Esophagus muscularis mucosa (tissue), 4 donors: ENCODE measurements around the gene GAS1. TPM values are rescaled to one million over a fixed set of nuclear protein-coding genes. Genes with fewer than 3 reads are reported as not detected.

Source experiments
- DNase-seq: peaks from one replicate; pipeline ENCODE4 v3.0.0-alpha.2; 2017; ENCODE audit errors: extremely low spot score
- H3K27ac ChIP-seq, 4 donors: fragments of 200-600 bp; sonication (generic); replicated peaks in 1 of 4; 1 replicate in 3 of 4; 2 replicates in 1 of 4; pipeline ENCODE4 v1.5.1; 2016 to 2019; ENCODE audit warnings: mild to moderate bottlenecking in 1 of 4
- H3K27me3 ChIP-seq, 4 donors: fragments of 200-600 bp; sonication (generic); one replicate each; pipeline versions ENCODE4 v1.5.1 to v1.6.0; 2016 to 2019
- H3K36me3 ChIP-seq, 4 donors: fragments of 200-600 bp; sonication (generic); one replicate each; pipeline ENCODE4 v1.5.1; 2016 to 2019
- H3K4me1 ChIP-seq, 4 donors: fragments of 200-600 bp; sonication (generic); one replicate each; pipeline ENCODE4 v1.5.1; 2016 to 2019
- H3K4me3 ChIP-seq, 4 donors: fragments of 200-600 bp; sonication (generic); 1 replicate in 2 of 4; 2 replicates in 2 of 4; pipeline ENCODE4 v1.5.1; 2016 to 2019; ENCODE audit warnings: mild to moderate bottlenecking in 4 of 4, moderate library complexity in 1 of 4
- H3K9me3 ChIP-seq, 4 donors: fragments of 200-600 bp; sonication (generic); 1 replicate in 3 of 4; 2 replicates in 1 of 4; pipeline ENCODE4 v1.5.1; 2016 to 2019
- CTCF ChIP-seq, 3 experiments: fragments of 200-600 bp in 2 of 3; fragments of 450-650 bp in 1 of 3; sonication (generic) in 2 of 3; IDR thresholded peaks; one replicate each; pipeline ENCODE4 v1.5.1; 2017 to 2019; ENCODE audit warnings: antibody characterized with exemption in 3 of 3, mild to moderate bottlenecking in 2 of 3, moderate library complexity in 1 of 3
- EP300 ChIP-seq: sonication (generic); formaldehyde crosslinking; IDR thresholded peaks from one replicate; pipeline ENCODE4 v1.6.1; 2017; ENCODE audit warnings: antibody characterized with exemption
- POLR2A ChIP-seq: fragments of 450-650 bp; IDR thresholded peaks from one replicate; pipeline ENCODE4 v1.6.1; 2017; ENCODE audit warnings: antibody characterized with exemption, moderate library complexity, mild to moderate bottlenecking, low read depth
- POLR2AphosphoS5 ChIP-seq, 2 donors: sonication (generic); formaldehyde crosslinking; IDR thresholded peaks; one replicate each; pipeline ENCODE4 v1.6.1; 2017; ENCODE audit warnings: antibody characterized with exemption in 2 of 2
- WGBS: methylation state at CpG from one replicate; pipeline ENCODE4 v1.1.5; 2018; 5-methylcytosine and 5-hydroxymethylcytosine counted together
- intact Hi-C: fragments of 100-400 bp; cut with DNase I; formaldehyde crosslinking; loops from one replicate; pipeline ENCODE4 v1.15.1; 2023
- total RNA-seq, 4 donors: library from RNA; depleted of rRNA; stranded (reverse); fragments of >200 nt; gene quantifications; one replicate each; pipeline versions ENCODE4 v1.1.0 to v1.2.1, GENCODE V29; 2016

The GAS1 gene
- total RNA-seq, 4 donors from 2014 or later, result 47.4 to 152 (median 86.5) TPM

DNA sequence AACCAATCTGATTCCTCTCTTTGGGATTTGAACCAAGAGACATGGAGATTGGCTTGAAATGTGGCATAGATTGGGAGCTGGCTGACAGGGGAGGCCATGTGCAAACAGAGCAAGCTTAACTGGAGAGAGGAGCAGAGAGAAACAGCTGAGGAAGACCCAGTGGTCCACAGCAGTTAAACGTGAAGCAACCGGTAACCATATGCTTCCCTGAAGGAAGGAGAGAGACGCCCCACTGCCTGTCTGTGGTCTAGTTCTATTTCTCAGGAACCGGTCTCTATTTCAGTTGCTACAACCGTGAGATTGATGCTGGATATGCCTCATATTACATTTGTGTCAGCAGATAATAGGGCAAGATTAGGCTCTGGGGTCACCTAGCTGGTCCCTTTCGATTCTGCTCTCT is 13.6 kb upstream of the GAS1 start:
- intact Hi-C loops, result no loop called here
- no peak for TF ChIP-seq POLR2AphosphoS5 (IDR thresholded peaks at IDR 0.05)
- TF ChIP-seq CTCF (IDR thresholded peaks at IDR 0.05), result no peak
- TF ChIP-seq EP300, result no peak
- no peak for TF ChIP-seq POLR2A
- H3K4me3 ChIP-seq, result no peak overlapping the region
- H3K27ac ChIP-seq, result no peak overlapping the region
- peaks cover 0 to 26% (median 18%) of the 10 kb centered on the region in 4 donors for H3K4me1 ChIP-seq
- WGBS, result 98% methylated on average over 6 of the region's 6 CpGs
- no peaks in the 10 kb centered on the region for H3K9me3 ChIP-seq
- H3K27me3 ChIP-seq, result no peaks in the 10 kb centered on the region
- H3K36me3 ChIP-seq, result no peaks in the 10 kb centered on the region
- DNase-seq, result no peak

DNA sequence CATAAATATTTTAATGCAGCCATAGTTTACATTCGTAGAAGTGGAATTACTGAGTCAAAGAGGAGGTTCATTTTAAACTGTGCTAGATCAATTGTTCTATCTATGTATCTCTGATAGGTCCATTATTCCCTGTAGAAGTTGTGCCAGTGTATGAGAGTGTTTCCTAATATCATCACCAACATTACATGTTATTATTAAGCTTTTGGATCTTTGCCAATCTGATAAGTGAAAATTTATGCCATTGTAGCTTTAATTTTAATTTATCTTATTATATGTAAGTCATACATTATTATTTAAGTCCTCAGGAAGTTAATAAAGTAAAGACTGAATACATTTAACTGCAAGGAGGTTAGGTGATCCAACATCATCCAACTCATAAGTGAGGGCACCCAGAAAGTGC is 10.9 kb upstream of the GAS1 start:
- intact Hi-C loops, result no loop called here
- H3K9me3 ChIP-seq, result no peaks in the 10 kb centered on the region
- WGBS, result 88% methylated on average over 1 of the region's 1 CpG
- H3K4me1 ChIP-seq, result peaks cover 0 to 15% (median 8%) of the 10 kb centered on the region in 4 donors
- no peaks in the 10 kb centered on the region for H3K36me3 ChIP-seq
- TF ChIP-seq POLR2AphosphoS5 (IDR thresholded peaks at IDR 0.05) (no peak), CTCF (IDR thresholded peaks at IDR 0.05) (no peak), POLR2A (no peak), EP300 (no peak)
- H3K27ac ChIP-seq, result no peak overlapping the region
- no peak overlapping the region for H3K4me3 ChIP-seq
- no peak for DNase-seq
- H3K27me3 ChIP-seq, result no peaks in the 10 kb centered on the region

- Histone ChIP-seq H3K4me1 (peaks cover 0 to 7% (median 3%) of the 10 kb centered on the region in 4 donors), H3K27ac (no peak overlapping the region), H3K4me3 (no peak overlapping the region), H3K36me3 (no peaks in the 10 kb centered on the region), H3K27me3 (no peaks in the 10 kb centered on the region), H3K9me3 (no peaks in the 10 kb centered on the region)
- no peak for TF ChIP-seq POLR2AphosphoS5 (IDR thresholded peaks at IDR 0.05)
- no peak for TF ChIP-seq EP300
- 82% methylated on average over 4 of the region's 4 CpGs for WGBS
- intact Hi-C loops, result no loop called here
- no peak for DNase-seq
Measured at GRCh38 chr9:86955561-86955960, 8.3 kb upstream of the GAS1 start.

DNA sequence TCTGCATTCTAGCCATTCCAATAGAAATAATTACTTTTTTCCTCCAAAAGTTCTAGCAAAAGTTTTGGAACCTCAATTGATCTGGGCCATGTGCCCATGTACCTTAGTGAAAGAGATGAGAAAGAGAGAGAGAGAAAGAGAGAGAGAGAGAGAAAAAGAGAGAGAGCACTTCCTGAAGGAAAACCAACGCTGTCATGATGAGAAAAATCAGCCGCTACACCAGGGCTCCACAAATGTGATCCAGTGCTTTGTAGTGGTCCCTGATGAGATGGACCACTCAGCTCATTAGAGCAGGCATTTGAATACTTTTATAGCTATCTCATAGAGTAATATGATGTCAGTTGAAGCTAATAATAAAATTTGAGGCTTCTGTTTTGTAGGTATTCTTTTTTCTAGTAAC is 7.7 kb upstream of the GAS1 start:
- 81% methylated on average over 2 of the region's 2 CpGs for WGBS
- DNase-seq, result no peak
- no peak overlapping the region for H3K4me3 ChIP-seq
- H3K27ac ChIP-seq, result no peak overlapping the region
- no peaks in the 10 kb centered on the region for H3K36me3 ChIP-seq
- H3K4me1 ChIP-seq, result peaks cover 0 to 4% (median 2%) of the 10 kb centered on the region in 4 donors
- no peaks in the 10 kb centered on the region for H3K9me3 ChIP-seq
- H3K27me3 ChIP-seq, result no peaks in the 10 kb centered on the region
- intact Hi-C loops, result no loop called here
- TF ChIP-seq POLR2AphosphoS5 (IDR thresholded peaks at IDR 0.05) (no peak), CTCF (IDR thresholded peaks at IDR 0.05) (no peak), EP300 (no peak), POLR2A (no peak)

DNA sequence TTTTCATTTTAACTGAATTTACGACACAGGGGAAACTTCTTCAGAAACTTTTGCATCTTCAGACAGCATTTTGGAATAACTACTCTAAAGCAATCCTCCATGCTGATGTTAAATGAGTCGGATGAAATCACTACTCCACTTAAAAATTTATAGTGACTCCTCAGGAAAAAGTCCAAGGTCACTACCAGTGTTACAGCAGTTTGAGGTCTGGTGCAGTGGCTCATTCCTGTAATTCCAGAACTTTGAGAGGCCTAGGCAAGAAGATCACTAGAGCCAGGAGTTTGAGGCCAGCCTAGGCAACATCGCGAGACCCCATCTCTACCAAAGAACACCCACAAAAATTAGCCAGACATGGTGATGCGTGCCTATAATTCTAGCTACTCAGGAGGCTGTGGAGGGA is 5.9 kb upstream of the GAS1 start:
- H3K36me3 ChIP-seq, result no peaks in the 10 kb centered on the region
- H3K4me1 ChIP-seq, result peaks cover 8 to 15% (median 10%) of the 10 kb centered on the region in 4 donors
- intact Hi-C loops, result no loop called here
- H3K27ac ChIP-seq, result no peak overlapping the region
- H3K9me3 ChIP-seq, result no peaks in the 10 kb centered on the region
- TF ChIP-seq POLR2A, result no peak
- DNase-seq, result no peak
- no peaks in the 10 kb centered on the region for H3K27me3 ChIP-seq
- 95% methylated on average over 4 of the region's 5 CpGs for WGBS
- no peak overlapping the region for H3K4me3 ChIP-seq
